D341Med (cell line): ENCODE data around the gene ALK.
A peak's percentile ranks its signal among the peaks of the same experiment; 100 is the strongest.

Experiments
- DNase-seq: peaks from one replicate; pipeline ENCODE4 v3.0.0; 2012; ENCODE audit warnings: low spot score

The ALK gene

DNA sequence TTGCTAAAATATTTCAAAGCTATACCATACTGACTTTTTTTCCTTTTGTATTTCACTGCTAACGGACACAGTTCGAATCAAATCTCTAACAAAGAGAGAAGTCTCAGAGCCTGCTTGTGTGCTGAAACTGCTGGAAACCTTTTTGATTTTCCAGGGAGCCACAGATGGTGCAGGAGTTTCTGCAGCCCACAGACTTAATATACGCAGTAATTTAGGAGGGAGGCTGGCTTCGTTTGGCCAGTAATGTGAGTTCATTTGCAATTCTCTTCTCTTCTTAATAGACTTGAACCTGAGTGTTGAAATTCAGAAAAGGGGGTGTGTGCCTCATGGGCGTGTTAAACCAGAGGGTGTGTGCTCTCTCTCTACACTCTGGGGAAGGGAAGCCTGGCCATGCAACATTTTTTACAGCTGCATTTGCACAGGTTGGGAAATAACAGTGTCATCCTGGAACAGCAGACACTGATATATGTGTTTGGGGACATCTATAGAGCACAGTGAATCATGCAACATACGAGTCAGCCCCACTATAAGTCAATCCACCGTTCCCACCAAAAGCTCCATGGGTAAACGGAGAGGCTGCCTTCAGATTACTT lies 473.2 kb downstream of the ALK start:
- DNase-seq, result no peak

DNA sequence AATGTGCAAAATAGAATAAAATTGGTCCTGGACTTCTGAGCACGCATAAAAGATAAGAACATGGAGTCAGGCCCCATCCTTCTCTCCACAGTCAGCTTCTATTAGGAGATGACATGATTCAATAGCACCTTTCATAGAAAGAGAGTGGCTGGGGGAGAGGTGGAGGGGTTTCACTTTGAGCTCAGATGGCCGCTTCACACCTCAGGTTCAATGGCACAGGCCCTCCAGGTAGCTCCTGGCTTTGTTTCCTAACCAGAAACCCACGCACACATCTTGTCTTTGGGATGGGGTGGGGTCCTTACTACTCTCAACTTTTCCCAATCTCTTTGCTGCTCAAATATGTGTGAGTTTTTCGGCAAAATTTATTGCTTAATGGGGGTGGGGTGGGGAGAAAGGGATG lies 473.9 kb downstream of the ALK start:
- DNase-seq, result no peak

DNA sequence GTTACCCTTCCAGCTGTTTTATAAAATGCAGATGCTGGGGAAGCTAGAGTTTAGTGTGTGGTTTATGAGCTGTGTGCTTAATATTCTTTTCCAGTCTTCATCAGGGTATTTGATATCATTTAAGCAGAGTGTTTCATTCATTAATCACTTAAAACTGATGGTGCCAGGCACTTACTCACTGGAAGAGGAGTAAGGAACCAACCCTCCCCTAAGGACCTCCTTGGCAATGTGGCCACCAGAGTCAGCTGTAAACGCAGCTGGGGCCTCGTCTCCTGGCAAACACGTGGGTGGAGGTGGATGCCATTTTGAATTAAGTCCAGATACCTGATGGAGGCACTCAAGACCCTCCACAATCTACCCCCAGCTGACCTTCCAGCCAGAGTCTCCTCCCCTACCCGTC lies 474.5 kb downstream of the ALK start:
- DNase-seq, result no peak

DNA sequence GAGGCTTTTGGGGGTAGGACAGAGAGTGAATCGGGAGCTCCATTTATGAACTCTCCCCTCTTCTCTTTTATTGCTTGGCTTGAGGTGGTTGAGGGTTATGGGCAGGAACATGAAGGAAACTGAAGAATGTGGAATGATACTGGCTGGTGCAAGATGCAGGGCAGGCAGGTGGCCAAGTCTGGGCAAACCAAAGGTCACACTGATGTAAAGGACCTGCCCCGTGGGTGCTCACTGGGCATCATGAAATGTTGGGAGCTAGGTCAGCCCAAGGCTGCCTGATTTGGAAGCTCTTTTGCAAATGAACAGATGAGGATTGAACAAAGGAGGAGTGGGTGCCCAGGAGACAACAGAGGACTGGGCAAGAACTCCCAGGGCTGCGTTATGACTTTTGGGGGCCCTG lies 477.2 kb downstream of the ALK start:
- DNase-seq, result no peak

DNA sequence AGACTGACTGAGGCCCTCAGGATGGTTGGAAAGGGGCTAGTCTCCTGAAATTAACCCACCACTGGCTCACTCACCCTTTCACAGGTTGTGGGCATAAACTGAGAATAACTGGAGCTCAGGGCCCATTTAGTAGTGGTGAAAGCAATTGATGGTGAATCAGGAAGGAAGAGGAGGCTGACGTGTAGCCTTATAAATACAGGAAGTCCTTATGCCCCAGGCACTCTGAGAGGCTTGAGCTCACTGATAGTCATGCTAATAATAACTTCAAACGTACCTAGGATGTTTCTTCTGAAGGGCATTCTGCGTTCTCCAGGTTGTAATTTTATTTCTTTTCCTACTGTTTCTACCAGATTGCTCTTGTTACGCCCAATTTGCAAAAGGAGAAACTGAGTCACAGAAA lies 477.8 kb downstream of the ALK start:
- no peak for DNase-seq

DNA sequence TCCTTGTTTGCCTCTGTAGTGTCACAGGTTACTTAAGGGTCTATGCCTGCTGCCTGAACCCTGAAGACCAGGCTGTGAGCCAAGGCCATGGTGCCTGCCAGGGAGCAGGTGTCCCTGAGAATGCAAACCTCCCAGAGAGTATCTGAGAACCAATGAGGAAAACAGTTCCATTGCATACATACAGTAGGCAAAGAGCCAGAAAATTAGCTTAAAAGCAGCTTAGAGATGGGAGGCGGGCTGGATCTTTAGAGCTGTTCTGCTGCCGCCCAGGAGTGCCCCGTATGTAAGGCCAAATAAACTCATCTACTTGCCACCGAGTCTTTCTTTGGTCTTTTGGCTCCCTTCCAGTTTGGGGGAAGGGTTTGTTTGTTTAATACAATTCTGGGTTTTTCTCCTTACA lies 478.2 kb downstream of the ALK start:
- DNase-seq, result peak; percentile 71

DNA sequence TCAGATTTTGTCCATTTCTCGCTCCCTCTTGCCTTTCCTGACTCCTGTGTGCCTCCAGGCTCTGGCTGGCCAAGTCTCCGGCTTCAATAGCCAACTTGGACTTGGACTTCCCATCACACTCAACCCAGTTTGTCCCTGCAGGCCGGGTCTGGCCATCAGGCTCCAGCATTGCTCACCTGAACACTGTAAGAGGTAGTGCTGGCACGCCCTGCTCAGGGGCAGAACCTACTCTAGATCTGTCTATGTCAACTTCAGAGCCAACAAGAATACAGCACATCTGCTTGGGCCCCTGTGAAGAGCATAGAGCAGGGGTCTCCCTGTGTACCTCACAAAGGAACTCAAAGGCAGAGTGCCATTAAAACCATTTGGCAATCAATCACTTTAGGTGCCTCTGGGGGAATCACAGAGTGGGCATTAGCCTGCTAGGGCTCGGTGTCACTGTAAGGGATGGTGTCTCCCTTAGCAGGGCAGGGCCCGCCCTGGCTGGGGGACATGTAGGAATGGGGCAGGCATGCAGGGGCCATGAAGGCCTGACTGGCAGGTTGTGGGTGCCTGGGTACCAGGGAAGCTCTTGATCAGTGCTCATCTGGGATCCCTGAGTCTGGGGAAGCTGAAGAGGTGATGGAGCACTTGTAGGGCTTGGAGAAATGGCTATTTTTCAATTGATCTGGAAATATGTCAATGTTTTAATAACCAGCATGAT lies 480.3 kb downstream of the ALK start:
- no peak for DNase-seq

DNA sequence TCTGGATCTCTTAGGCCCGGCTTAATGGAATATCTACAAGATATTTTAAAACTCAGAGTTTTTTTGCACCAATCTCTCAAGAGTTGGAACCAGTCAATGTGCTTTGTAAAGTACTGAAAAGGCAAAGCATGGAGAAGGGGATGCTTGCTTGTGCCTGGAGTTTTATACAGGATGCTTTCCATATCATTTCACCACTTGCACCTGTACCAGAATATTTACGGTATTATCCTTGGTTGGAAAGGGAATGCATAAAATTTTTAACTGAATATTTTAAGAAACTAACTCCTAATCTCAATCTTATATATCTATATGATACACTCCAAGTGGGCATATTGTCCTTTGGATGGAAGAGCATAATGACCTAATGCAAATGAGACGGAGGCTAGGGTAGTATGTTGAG lies 487.5 kb downstream of the ALK start:
- DNase-seq, result no peak

DNA sequence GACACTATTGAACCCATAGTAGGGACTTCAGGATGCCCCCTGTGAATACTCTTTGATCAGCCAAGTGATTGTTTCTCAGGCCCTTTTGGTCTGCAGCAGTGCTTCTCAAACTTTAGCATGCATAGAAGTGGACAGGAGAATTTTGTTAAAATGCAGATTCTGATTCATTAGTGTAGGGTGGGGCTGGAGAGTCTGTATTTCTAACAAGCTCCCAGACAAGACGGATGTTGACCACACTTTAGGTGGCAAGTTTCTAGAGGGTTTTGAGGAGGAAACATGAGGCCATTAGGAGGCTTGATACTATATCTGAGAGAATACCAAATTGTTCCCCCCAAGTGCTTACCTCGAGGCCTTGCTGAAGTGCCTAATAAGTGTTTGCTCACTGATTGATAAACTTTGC lies 488.3 kb downstream of the ALK start:
- no peak for DNase-seq

DNA sequence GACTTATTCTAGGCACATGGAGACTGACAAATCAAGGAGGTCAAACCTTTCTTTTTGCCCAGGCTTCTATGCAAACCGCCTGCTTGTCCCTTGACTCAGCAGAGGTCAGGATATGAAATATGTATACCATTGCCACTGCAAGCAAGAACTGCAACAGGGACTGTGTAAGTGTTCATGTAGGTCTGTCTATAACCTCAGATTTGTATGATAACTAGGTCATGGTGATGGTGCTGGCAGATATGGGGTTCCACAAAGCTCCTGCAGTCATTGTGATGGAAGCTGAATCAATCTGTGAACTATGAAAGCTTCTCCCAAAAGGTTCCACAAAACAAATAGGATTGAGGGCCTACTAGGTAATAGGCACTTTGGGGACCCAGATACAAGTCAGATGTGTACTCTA lies 489.9 kb downstream of the ALK start:
- no peak for DNase-seq

DNA sequence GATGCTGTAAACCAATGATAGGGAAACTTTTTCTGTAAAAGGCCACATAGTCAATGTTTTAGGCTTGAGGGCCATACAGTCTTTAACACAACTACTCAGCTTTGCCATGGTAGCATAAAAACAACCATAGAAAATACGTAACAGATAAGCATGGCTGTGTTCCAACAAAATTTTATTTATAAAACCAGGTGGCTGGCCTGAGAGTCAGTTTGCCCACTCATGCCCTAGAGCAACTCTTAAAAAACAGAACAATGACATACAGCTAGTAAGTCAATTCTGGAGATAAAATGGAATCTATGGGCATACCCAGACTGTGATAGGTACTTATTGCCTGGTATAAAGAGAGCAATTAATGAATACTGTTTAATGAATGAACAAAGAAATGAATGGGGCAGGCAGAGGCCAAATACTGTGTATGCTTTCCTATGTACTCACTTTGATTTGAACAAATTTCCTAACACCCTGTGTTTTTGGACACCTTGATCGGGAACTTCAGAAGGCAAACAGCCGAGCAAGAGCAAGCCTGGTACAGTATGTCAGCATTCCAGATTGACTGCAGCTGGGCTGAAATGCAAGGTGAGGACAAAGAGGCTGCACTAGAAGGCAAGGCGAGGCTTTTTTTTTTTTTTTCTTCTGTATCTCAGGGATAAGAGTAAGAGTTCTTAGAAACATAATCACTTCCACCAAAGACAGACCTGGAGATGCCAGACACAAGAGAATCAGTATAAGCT lies 490.8 kb downstream of the ALK start:
- DNase-seq, result no peak

DNA sequence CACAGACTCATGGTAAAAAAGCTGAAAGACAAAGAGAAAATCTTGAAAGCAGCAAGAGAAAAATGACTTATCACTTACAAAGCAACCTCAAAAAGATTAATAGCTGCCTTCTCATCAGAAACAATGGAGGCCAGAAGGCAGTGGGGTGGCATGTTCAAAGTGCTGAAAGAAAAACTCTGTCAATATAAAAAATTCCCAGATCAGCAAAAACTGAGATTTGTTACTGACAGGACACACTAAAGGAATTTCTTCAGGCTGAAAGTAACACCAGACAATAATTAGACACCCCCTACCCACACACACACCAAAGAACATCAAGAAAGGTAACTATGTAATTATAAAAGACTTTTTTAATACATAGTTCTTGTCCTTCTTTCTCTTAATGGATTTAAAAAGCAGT lies 495.0 kb downstream of the ALK start:
- DNase-seq, result no peak

DNA sequence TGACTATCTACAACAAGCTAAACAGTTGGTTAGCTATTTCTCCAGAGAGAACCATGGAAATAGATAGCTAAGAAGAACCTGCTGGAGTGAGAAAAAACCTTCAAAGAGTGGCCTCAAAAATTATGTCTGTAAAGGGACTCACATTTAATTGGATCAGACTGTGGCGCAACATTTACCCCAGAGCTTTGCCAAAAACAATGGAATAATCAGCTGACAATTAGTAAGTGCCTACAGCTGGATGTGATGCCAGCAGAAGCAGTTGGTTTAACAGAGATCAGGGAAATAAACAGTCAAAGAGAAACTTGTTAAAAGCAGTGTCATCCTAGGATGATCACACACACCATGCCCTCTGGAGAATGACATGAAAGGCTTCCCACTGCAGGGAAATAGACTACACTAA lies 495.5 kb downstream of the ALK start:
- no peak for DNase-seq

DNA sequence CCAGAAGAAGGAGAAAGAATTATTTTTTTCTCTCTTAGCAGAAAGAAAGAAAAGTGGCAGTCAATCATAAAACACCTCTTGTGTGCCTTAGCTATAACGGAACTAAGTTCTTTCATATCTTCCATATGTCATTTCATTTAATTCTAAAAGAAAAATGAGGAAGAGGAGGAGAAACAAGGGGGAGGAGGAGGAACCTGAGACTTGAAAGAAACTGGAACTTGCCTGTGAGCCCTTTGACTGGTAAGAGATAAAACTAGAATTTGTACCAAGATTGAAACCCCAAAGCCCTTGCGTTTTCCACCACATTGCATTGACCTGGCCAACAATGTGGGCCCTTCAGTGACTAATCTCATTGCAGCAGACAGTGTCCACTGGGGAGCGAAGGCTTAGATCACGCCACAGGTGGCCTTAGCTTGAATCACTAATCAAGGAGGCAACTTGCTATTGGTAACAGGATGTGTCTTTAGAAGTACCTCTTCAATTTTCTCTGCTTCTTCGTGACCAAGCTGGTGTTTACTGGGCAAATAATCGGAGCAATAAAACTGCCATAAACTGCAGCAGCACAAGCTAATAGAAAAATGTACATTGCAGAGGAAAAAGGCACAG lies 498.2 kb downstream of the ALK start:
- no peak for DNase-seq

DNA sequence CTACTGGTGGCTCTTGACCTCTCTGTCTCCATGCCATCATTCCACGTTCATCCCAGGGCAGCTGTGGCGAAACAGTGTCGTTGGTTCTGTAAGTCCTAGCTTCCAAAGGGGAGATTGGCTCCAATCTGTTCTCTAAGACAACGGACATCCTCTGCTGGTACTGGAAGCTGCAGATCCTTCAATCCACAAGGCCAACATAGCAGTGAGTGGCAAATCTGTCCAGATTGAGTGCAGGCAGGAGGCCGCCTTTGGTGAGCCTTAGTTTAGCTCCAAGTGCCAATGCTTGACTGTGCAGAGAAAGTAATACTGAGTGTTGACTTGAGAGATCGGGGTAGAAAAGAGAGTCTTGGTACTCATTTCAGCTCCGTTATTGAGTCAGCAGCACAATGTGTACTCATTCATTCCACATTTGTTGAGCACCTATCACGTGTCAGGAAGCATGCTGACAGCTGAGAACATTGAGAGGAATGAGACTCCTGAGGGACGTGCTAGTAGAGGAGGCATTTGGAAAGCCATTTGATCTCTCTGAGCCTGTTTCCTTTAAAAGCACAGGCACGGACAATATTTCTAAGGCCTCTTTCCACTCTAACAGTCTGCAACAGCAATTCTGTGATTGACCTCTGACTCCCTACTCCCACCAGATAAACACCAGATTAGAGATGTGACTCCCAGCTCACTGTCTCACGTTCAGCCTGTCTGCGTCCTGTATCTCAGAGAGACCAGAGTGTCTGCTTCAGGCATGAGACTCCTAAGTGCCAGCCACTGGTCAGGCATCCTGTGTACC lies 500.2 kb downstream of the ALK start:
- DNase-seq, result no peak

DNA sequence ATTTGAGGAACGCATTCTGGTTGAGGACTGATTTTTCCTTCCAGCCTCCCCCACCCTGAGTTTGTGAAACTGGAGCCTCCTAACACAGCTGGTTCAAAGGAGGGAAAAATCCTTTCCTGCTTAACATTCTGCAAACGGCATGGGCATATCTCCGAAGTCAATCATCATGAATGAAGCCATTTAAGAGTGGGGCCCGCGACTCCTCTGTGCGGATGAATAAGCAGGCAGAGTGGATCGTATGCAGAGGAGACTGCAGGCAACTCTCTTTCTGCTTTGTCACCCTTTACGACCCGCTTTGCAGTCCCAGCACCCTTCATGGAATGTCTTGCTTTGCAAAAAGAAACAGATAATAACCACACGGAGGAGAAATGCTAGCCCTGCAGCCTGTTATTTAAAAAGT lies 500.9 kb downstream of the ALK start:
- DNase-seq, result no peak

DNA sequence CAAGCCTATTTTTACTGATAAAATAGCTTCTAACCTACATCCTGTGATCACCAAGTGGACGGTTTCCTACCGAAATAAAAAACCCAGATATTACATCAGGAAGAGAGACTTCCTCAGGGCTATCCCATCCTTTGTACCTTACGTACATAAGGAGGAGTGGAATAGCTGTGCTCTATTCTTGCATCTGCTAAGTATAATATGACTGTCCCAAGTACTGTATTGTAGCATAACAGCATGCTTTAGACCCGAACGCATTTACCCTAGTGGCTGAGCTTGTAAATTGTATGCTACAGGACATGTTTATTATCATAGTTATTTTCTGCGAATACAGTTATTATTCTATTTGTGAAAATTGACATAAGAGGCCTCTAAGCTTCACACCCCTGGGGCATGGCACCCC lies 503.8 kb downstream of the ALK start:
- DNase-seq, result no peak

DNA sequence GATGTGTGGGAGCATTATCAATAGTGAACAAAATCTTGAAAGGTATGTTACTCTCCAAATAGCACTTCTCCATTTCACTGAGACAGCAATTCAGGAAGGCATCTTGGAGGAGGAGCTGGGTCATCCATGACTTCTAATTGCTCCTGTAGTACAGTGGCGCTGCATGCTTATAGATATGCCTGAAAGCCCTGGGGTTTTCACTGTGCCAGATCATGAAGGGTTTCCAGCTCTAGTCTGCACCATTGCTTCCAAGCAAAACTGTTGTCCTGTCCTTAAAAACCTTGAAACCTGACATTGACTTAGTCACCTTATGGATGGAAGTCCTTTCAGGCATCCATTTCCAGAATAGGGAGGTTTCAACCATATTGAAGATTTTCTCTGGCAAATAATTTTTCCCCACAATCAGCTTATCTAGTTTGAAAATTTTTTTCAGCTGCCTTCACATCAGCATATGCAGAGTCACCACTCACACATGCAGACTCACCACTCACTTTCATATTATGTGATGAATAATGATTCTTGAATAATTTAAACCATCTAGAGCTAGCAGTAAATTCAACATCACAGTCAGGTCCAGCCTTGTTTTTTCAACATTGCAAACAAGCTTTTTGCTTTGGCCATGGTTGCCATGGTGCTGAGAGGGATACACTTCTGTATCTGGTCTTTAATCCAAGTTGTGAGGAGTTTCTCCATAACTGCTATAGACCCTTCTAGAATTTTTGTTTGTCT lies 509.0 kb downstream of the ALK start:
- DNase-seq, result no peak

DNA sequence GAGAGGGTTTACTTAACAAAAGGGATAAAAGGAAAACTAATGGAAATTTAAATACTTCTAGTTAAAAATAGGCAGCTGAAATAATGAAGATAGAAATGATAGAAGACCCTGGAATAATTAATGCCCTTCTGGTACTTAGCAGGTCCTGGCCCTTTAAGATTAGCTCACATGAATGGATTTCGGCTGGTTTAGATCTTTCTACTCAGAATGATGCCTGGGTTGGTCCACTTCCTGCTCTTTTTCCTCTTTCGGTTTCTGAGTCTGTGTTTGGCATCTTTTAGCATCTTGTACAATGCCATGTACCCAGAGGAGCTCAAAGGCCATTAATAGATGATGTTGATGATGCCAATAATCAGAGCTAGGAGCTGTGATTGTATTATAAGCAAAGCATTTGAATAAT lies 515.7 kb downstream of the ALK start:
- no peak for DNase-seq

DNA sequence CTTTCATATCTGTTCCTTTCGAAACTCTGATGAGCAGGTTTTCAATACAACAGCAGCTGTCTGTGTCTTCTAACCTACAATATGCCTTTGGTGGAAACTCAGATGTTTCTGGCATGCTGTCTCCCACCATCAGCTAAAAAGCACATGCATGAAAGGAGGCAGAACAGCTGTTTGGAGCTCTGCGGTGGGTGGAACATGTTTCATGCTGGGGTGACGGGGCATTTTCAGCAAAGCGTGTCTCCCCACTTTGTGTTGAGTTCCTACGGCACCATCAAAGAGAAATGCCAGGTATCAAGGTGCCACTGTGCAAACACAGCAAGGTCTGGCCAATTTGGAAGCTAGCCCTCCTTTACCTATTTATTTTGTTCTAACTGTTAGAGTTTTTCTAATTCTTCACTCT lies 516.1 kb downstream of the ALK start:
- no peak for DNase-seq

DNA sequence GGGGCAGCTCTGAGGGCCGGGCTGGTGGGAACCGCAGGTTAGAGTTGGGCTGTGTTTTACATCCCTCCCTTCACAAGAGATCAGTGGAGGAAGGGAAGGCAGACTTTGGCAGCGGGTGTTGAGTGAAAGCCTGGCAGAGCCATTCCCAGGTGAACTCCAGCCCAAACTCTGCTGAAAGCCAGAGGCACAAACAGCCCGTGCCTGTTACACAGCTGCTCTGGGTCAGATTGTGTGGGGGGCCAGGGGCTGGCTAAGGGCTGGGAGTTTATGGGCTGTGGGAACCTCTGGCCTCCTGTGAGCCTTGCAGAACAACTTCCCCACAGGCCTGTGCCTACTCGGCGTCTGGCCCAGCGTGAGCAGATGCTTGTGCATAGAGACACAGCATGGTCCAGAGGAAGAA lies 519.4 kb downstream of the ALK start:
- DNase-seq, result no peak
